PC-9 (cell line): ENCODE measurements around the gene SNX8. TPM values are rescaled to one million over a fixed set of nuclear protein-coding genes. Genes with fewer than 3 reads are reported as not detected.

Experiments used
- BruUV-seq: library from RNA; stranded (reverse); fragments of 400-500 nt; replicated peaks from 2 replicates; lab custom pipeline; 2021; lab: Mats Ljungman, UMichigan
- CTCF ChIA-PET: fragments of 300-600 bp; sonication (Branson Sonifier 250); formaldehyde crosslinking; loops from one replicate; lab custom pipeline; 2022; ENCODE audit warnings: antibody characterized with exemption; lab: Charles Lee
- POLR2A ChIA-PET: fragments of 300-600 bp; sonication (Branson Sonifier 250); formaldehyde crosslinking; loops from one replicate; lab custom pipeline; 2022; ENCODE audit warnings: antibody characterized with exemption; ENCODE audit not compliant: unreplicated experiment; lab: Charles Lee
- DNase-seq, 2 experiments: peaks; one replicate each; pipeline versions ENCODE4 v3.0.0 to v3.0.0-alpha.2; 2015 to 2022; ENCODE audit warnings: mixed read lengths in 1 of 2
- H2AFZ ChIP-seq: fragments of 200-600 bp; sonication (generic); 2 replicates; pipeline ENCODE4 v1.8.1; 2017; ENCODE audit warnings: antibody characterized with exemption
- H3F3A ChIP-seq: fragments of 200-600 bp; sonication (generic); 2 replicates; pipeline ENCODE4 v1.8.1; 2017; ENCODE audit warnings: antibody characterized with exemption, mild to moderate bottlenecking, low read depth; ENCODE audit not compliant: insufficient read depth
- H3K27ac ChIP-seq: fragments of 200-600 bp; sonication (generic); 2 replicates; pipeline ENCODE4 v1.6.1; 2016; ENCODE audit warnings: mixed run types
- H3K27me3 ChIP-seq: fragments of 200-600 bp; sonication (generic); 2 replicates; pipeline ENCODE4 v1.6.1; 2016; ENCODE audit warnings: low read depth, mixed run types; ENCODE audit not compliant: insufficient read depth
- H3K36me3 ChIP-seq: fragments of 200-600 bp; sonication (generic); 2 replicates; pipeline ENCODE4 v1.6.1; 2016; ENCODE audit warnings: low read depth, mixed run types
- H3K4me1 ChIP-seq: fragments of 200-600 bp; sonication (generic); replicated peaks from 2 replicates; pipeline ENCODE4 v1.6.1; 2016; ENCODE audit warnings: mixed run types; ENCODE audit not compliant: insufficient read depth
- H3K4me2 ChIP-seq: fragments of 200-600 bp; sonication (generic); 2 replicates; pipeline ENCODE4 v1.6.1; 2017; ENCODE audit warnings: mixed run types
- H3K4me3 ChIP-seq: fragments of 200-600 bp; sonication (generic); 2 replicates; pipeline ENCODE4 v1.6.1; 2016; ENCODE audit warnings: mixed run types
- H3K79me2 ChIP-seq: fragments of 200-600 bp; sonication (generic); 2 replicates; pipeline ENCODE4 v1.6.1; 2017; ENCODE audit warnings: low read depth, mixed run types
- H3K9me2 ChIP-seq: fragments of 200-600 bp; sonication (generic); 2 replicates; pipeline ENCODE4 v1.8.1; 2017; ENCODE audit warnings: mild to moderate bottlenecking; ENCODE audit not compliant: insufficient read depth
- H3K9me3 ChIP-seq: fragments of 200-600 bp; sonication (generic); 2 replicates; pipeline ENCODE4 v1.8.1; 2016; ENCODE audit warnings: low read depth; ENCODE audit not compliant: insufficient read depth
- H4K20me1 ChIP-seq: fragments of 200-600 bp; sonication (generic); 2 replicates; pipeline ENCODE4 v1.8.1; 2017; ENCODE audit not compliant: insufficient read depth
- CTCF ChIP-seq: fragments of 200-600 bp; sonication (generic); conservative IDR thresholded peaks from 2 replicates; pipeline ENCODE4 v1.6.1; 2017; ENCODE audit warnings: mixed run types, antibody characterized with exemption, mild to moderate bottlenecking, moderate library complexity
- EZH2 ChIP-seq: fragments of 200-600 bp; sonication (generic); IDR thresholded peaks from 2 replicates; pipeline ENCODE4 v1.8.0; 2017; ENCODE audit warnings: antibody characterized with exemption, low read depth
- intact Hi-C: fragments of 100-400 bp; cut with micrococcal nuclease; formaldehyde crosslinking; loops from one replicate; pipeline ENCODE4 v1.10.0; 2022; ENCODE audit not compliant: unreplicated experiment
- total RNA-seq: library from RNA; stranded (reverse); gene quantifications from 2 replicates; pipeline ENCODE4 v1.2.3, GENCODE V29; 2021

The SNX8 gene
- total RNA-seq, 1 experiment from 2014 or later = 102 TPM

GRCh38 chr7:2280424-2280823 lies 33.8 kb downstream of the SNX8 start:
- Histone ChIP-seq H3K4me1 (no peaks in the 10 kb centered on the region), H3K36me3 (no peaks in the 10 kb centered on the region), H3K9me2 (no peaks in the 10 kb centered on the region), H3K9me3 (no peaks in the 10 kb centered on the region), H3K79me2 (no peaks in the 10 kb centered on the region), H3K27ac (no peak overlapping the region), H3K4me3 (no peak overlapping the region), H3K4me2 (no peak overlapping the region), H4K20me1 (0 out of 2 replicates have a peak, but pooled peaks cover 3% of the 10 kb centered on the region), H3K27me3 (no peaks in the 10 kb centered on the region), H3F3A (no peaks in the 10 kb centered on the region), H2AFZ (no peak overlapping the region)
- ChIA-PET CTCF (interaction anchor here (0.6 to 0.7 kb wide), 3 partner anchors 68 to 124 kb away, joined by 3 to 5 read pairs (median 4); no protein-coding TSS in a partner anchor), POLR2A (no interaction called here)
- no peak for TF ChIP-seq CTCF
- TF ChIP-seq EZH2 = no peak
- BruUV-seq = no TSS peak
- DNase-seq = no peak
- intact Hi-C loops = loop anchor here (1.0 kb wide), 1 partner anchor 19 kb away; no protein-coding TSS in a partner anchor

- Histone ChIP-seq H3K4me2 (no peak overlapping the region), H3K27ac (no peak overlapping the region), H4K20me1 (0 out of 2 replicates have a peak, but pooled peaks cover 3% of the 10 kb centered on the region), H2AFZ (no peak overlapping the region), H3K9me2 (no peaks in the 10 kb centered on the region), H3K27me3 (no peaks in the 10 kb centered on the region), H3K4me3 (no peak overlapping the region), H3K36me3 (no peaks in the 10 kb centered on the region), H3K9me3 (no peaks in the 10 kb centered on the region), H3K79me2 (no peaks in the 10 kb centered on the region), H3K4me1 (no peaks in the 10 kb centered on the region), H3F3A (no peaks in the 10 kb centered on the region)
- POLR2A ChIA-PET = no interaction called here
- CTCF ChIA-PET = interaction anchor here (0.6 to 0.7 kb wide), 3 partner anchors 68 to 124 kb away, joined by 3 to 5 read pairs (median 4); no protein-coding TSS in a partner anchor
- DNase-seq = no peak
- no TSS peak for BruUV-seq
- TF ChIP-seq EZH2 (no peak), CTCF (no peak)
- intact Hi-C loops = loop anchor here (1.0 kb wide), 1 partner anchor 19 kb away; no protein-coding TSS in a partner anchor
Observed at GRCh38 chr7:2279896-2280295, 34.3 kb downstream of the SNX8 start.

- H3K79me2 ChIP-seq = no peaks in the 10 kb centered on the region
- H3K9me2 ChIP-seq = no peaks in the 10 kb centered on the region
- no peak overlapping the region for H3K27ac ChIP-seq
- TF ChIP-seq EZH2 (no peak), CTCF (no peak)
- no peak overlapping the region for H3K4me2 ChIP-seq
- H3F3A ChIP-seq = no peaks in the 10 kb centered on the region
- 0 out of 2 replicates have a peak, but pooled peaks cover 8% of the 10 kb centered on the region for H4K20me1 ChIP-seq
- no peak for DNase-seq
- ChIA-PET CTCF (no interaction called here), POLR2A (no interaction called here)
- H3K4me3 ChIP-seq = no peak overlapping the region
- no peaks in the 10 kb centered on the region for H3K4me1 ChIP-seq
- H2AFZ ChIP-seq = no peak overlapping the region
- no peaks in the 10 kb centered on the region for H3K27me3 ChIP-seq
- BruUV-seq = no TSS peak
- intact Hi-C loops = no loop called here
- H3K9me3 ChIP-seq = no peaks in the 10 kb centered on the region
- no peaks in the 10 kb centered on the region for H3K36me3 ChIP-seq
Observed at GRCh38 chr7:2278026-2278425, 36.2 kb downstream of the SNX8 start.
